Nephron (organoid): ENCODE data around the gene S100A13.

Experiments used
- H3K27ac Mint-ChIP-seq, 3 experiments: 2 replicates each; pipeline ENCODE4 v1.8.0; 2020; ENCODE audit warnings: mixed read lengths in 3 of 3, mild to moderate bottlenecking in 2 of 3, moderate library complexity in 1 of 3
- H3K27me3 Mint-ChIP-seq: 2 replicates; pipeline ENCODE4 v1.8.0; 2021; ENCODE audit warnings: low read depth, mild to moderate bottlenecking, moderate library complexity, mixed read lengths
- H3K36me3 Mint-ChIP-seq: 2 replicates; pipeline ENCODE4 v1.8.0; 2020; ENCODE audit warnings: low read depth, mixed read lengths
- H3K4me1 Mint-ChIP-seq: 2 replicates; pipeline ENCODE4 v1.8.0; 2020; ENCODE audit warnings: mixed read lengths
- H3K4me3 Mint-ChIP-seq, 3 experiments: 2 replicates each; pipeline ENCODE4 v1.8.0; 2020; ENCODE audit warnings: mild to moderate bottlenecking in 3 of 3, mixed read lengths in 3 of 3, moderate library complexity in 2 of 3
- H3K9me3 Mint-ChIP-seq: 2 replicates; pipeline ENCODE4 v1.8.0; 2020; ENCODE audit warnings: mixed read lengths
- CTCF ChIP-seq, 3 experiments: fragments of 200-600 bp; sonication (generic); IDR thresholded peaks; one replicate each; pipeline ENCODE4 v1.5.0; 2021; ENCODE audit warnings: antibody characterized with exemption in 3 of 3; ENCODE audit not compliant: unreplicated experiment in 3 of 3

Gene S100A13

GRCh38 chr1:153659656-153660055 is 32.4 kb upstream of the S100A13 start:
- peaks cover 13% of the 10 kb centered on the region for H3K4me1 Mint-ChIP-seq
- peak overlapping the region; percentile 97 to 99 (median 99) for H3K4me3 Mint-ChIP-seq
- peaks cover 39% of the 10 kb centered on the region for H3K36me3 Mint-ChIP-seq
- TF ChIP-seq CTCF (IDR thresholded peaks at IDR 0.05; ENCODE audit: unreplicated experiment in 3 of 3): no peak
- no peaks in the 10 kb centered on the region for H3K27me3 Mint-ChIP-seq
- H3K27ac Mint-ChIP-seq: peak overlapping the region; percentile 82 to 98 (median 93)
- H3K9me3 Mint-ChIP-seq: no peaks in the 10 kb centered on the region

GRCh38 chr1:153659175-153659534 is 31.9 kb upstream of the S100A13 start:
- peak overlapping the region; percentile 97 to 99 (median 99) for H3K4me3 Mint-ChIP-seq
- no peaks in the 10 kb centered on the region for H3K27me3 Mint-ChIP-seq

GRCh38 chr1:153658400-153659174 is 31.3 kb upstream of the S100A13 start, which contains the start of gene SNAPIN:
Gene SNAPIN, plus strand, starts transcription at chr1:153658703. Its CDS starts 41 bp downstream, at chr1:153658744.
- peak in 1 of 3 experiments; percentile 12 for TF ChIP-seq CTCF (IDR thresholded peaks at IDR 0.05; ENCODE audit: unreplicated experiment in 3 of 3)
- H3K4me3 Mint-ChIP-seq: peak within 1 kb of the TSS; percentile 97 to 99 (median 99)
- peaks cover 13% of the 10 kb centered on the region for H3K4me1 Mint-ChIP-seq
- H3K27ac Mint-ChIP-seq: peak within 1 kb of the TSS; percentile 82 to 98 (median 93)
- H3K36me3 Mint-ChIP-seq: peaks cover 28% of the 10 kb centered on the region
- no peaks in the 10 kb centered on the region for H3K9me3 Mint-ChIP-seq
- no peaks in the 10 kb centered on the region for H3K27me3 Mint-ChIP-seq

More at GRCh38 chr1:153659175-153659534, 31.9 kb upstream of the S100A13 start:
- Mint-ChIP-seq H3K27ac (peak overlapping the region; percentile 82 to 98 (median 93)), H3K4me1 (peaks cover 13% of the 10 kb centered on the region), H3K9me3 (no peaks in the 10 kb centered on the region), H3K36me3 (peaks cover 34% of the 10 kb centered on the region)
- TF ChIP-seq CTCF (IDR thresholded peaks at IDR 0.05; ENCODE audit: unreplicated experiment in 3 of 3): no peak

- peak overlapping the region in 1 of 3 experiments; percentile 23 for H3K4me3 Mint-ChIP-seq
- H3K27ac Mint-ChIP-seq: no peak overlapping the region
- peaks cover 13% of the 10 kb centered on the region for H3K4me1 Mint-ChIP-seq
- no peaks in the 10 kb centered on the region for H3K27me3 Mint-ChIP-seq
- H3K9me3 Mint-ChIP-seq: no peaks in the 10 kb centered on the region
- TF ChIP-seq CTCF (IDR thresholded peaks at IDR 0.05; ENCODE audit: unreplicated experiment in 3 of 3): no peak
- no peaks in the 10 kb centered on the region for H3K36me3 Mint-ChIP-seq
Measured at GRCh38 chr1:153655333-153655732, 28.0 kb upstream of the S100A13 start.

- TF ChIP-seq CTCF (IDR thresholded peaks at IDR 0.05; ENCODE audit: unreplicated experiment in 3 of 3): no peak
- Mint-ChIP-seq H3K36me3 (no peaks in the 10 kb centered on the region), H3K4me1 (no peaks in the 10 kb centered on the region), H3K27me3 (no peaks in the 10 kb centered on the region), H3K9me3 (no peaks in the 10 kb centered on the region), H3K27ac (no peak overlapping the region), H3K4me3 (no peak overlapping the region)
Measured at GRCh38 chr1:153652805-153653500, 25.6 kb upstream of the S100A13 start.
